CD4-positive, alpha-beta T cell (primary cell): ENCODE results near the gene TBC1D14. TPM values are rescaled to one million over a fixed set of nuclear protein-coding genes. Genes with fewer than 3 reads are reported as not detected.

ENCODE experiments used
- ATAC-seq: fragments of 200-7000 bp; cut with Tn5 transposase; one replicate; pipeline ENCODE4 v1.10.0; 2022; ENCODE audit warnings: mild to moderate bottlenecking; ENCODE audit not compliant: poor library complexity
- CTCF ChIA-PET: fragments of 350-600 bp; sonication (Branson Sonifier 250); formaldehyde crosslinking; loops from one replicate; lab custom pipeline; 2021; ENCODE audit warnings: antibody characterized with exemption, inconsistent platforms; lab: Charles Lee
- POLR2A ChIA-PET: fragments of 350-600 bp; sonication (Branson Sonifier 250); formaldehyde crosslinking; loops from one replicate; lab custom pipeline; 2021; ENCODE audit warnings: antibody characterized with exemption, inconsistent platforms; lab: Charles Lee
- DNase-seq, 14 experiments: peaks; one replicate each; pipeline ENCODE4 v3.0.0-alpha.2; 2013 to 2020; ENCODE audit warnings: mixed read lengths in 2 of 14
- H3K27ac ChIP-seq, 2 donors: one replicate each; pipeline versions ENCODE4 v1.5.1 to v1.7.0; 2013; ENCODE audit warnings: low read length in 2 of 2, low read depth in 1 of 2, mild to moderate bottlenecking in 1 of 2
- H3K27me3 ChIP-seq, 2 experiments: 1 replicate in 1 of 2; 2 replicates in 1 of 2; pipeline versions ENCODE4 v1.6.1 to v1.7.0; 2013; ENCODE audit warnings: low read length in 2 of 2, control low read depth in 1 of 2, mild to moderate bottlenecking in 1 of 2, moderate library complexity in 1 of 2; ENCODE audit not compliant: insufficient read depth in 2 of 2, control insufficient read depth in 1 of 2
- H3K36me3 ChIP-seq: one replicate; pipeline ENCODE4 v1.6.1; 2013; ENCODE audit warnings: low read length, control low read depth; ENCODE audit not compliant: insufficient read depth
- H3K4me1 ChIP-seq: one replicate; pipeline ENCODE4 v1.6.1; 2013; ENCODE audit warnings: low read length, control low read depth; ENCODE audit not compliant: insufficient read depth
- H3K4me3 ChIP-seq: one replicate; pipeline ENCODE4 v1.5.1; 2013; ENCODE audit warnings: mild to moderate bottlenecking, low read length, moderate library complexity
- H3K9me3 ChIP-seq, 2 experiments: 1 replicate in 1 of 2; 2 replicates in 1 of 2; pipeline versions ENCODE4 v1.6.1 to v1.7.0; 2013; ENCODE audit warnings: low read length in 2 of 2, mild to moderate bottlenecking in 2 of 2, control low read depth in 1 of 2, moderate library complexity in 1 of 2; ENCODE audit not compliant: control insufficient read depth in 1 of 2, insufficient read depth in 1 of 2
- H3K27ac Mint-ChIP-seq: one replicate; pipeline ENCODE4 v1.8.0; 2020; ENCODE audit warnings: mixed read lengths
- H3K27me3 Mint-ChIP-seq: one replicate; pipeline ENCODE4 v1.8.0; 2021; ENCODE audit warnings: mixed read lengths
- H3K36me3 Mint-ChIP-seq: one replicate; pipeline ENCODE4 v1.8.0; 2021; ENCODE audit warnings: low read depth, mixed read lengths
- H3K4me1 Mint-ChIP-seq: one replicate; pipeline ENCODE4 v1.8.0; 2021; ENCODE audit warnings: low read depth, mixed read lengths
- H3K4me3 Mint-ChIP-seq: one replicate; pipeline ENCODE4 v1.8.0; 2020; ENCODE audit warnings: mild to moderate bottlenecking, mixed read lengths
- H3K9me3 Mint-ChIP-seq: one replicate; pipeline ENCODE4 v1.8.0; 2020; ENCODE audit warnings: mixed read lengths
- CTCF ChIP-seq: fragments of 200-600 bp; IDR thresholded peaks from one replicate; pipeline ENCODE4 v1.8.0; 2022; ENCODE audit warnings: antibody characterized with exemption, mild to moderate bottlenecking
- intact Hi-C, 2 experiments: fragments of 100-400 bp; cut with DNase I in 1 of 2; cut with micrococcal nuclease in 1 of 2; formaldehyde crosslinking; loops; one replicate each; pipeline versions ENCODE4 v1.15.1 to v1.9.0; 2023 to 2025; cut with DNase I, micrococcal nuclease
- total RNA-seq, 174 experiments: library from RNA in 2 of 174; stranded (reverse) in 2 of 174; gene quantifications; one replicate each; pipeline ENCODE4 v1.2.3 and lab custom pipeline; 2021 to 2026

The TBC1D14 gene
- total RNA-seq, 2 experiments from 2014 or later = 31.2 to 34.1 TPM

GRCh38 chr4:6941796-6942195, 32.2 kb downstream of the TBC1D14 start:
- H3K4me1 Mint-ChIP-seq = peaks cover 75% of the 10 kb centered on the region
- DNase-seq = no peak
- peaks cover 7% of the 10 kb centered on the region for H3K36me3 ChIP-seq
- ATAC-seq = peak; percentile 2
- TF ChIP-seq CTCF = no peak
- POLR2A ChIA-PET = interaction anchor here (0.7 to 3.5 kb wide), 19 partner anchors 10 to 301 kb away, joined by 3 to 64 read pairs (median 6); partner anchors contain the start of genes BLOC1S4, GRPEL1, MRFAP1 and TADA2B
- H3K27me3 Mint-ChIP-seq = no peaks in the 10 kb centered on the region
- no peaks in the 10 kb centered on the region for H3K9me3 ChIP-seq
- no peaks in the 10 kb centered on the region for H3K9me3 Mint-ChIP-seq
- peak overlapping the region; percentile 29 for H3K4me3 ChIP-seq
- peak overlapping the region; percentile 95 for H3K27ac Mint-ChIP-seq
- intact Hi-C loops = loop anchor here (1.0 to 2.0 kb wide), 6 partner anchors 14 to 44 kb away; partner anchors contain the start of gene TBC1D14 (in 2 of the 2)
- H3K4me1 ChIP-seq = peaks cover 92% of the 10 kb centered on the region
- CTCF ChIA-PET = interaction anchor here (0.9 to 3.0 kb wide), 3 partner anchors 24 to 33 kb away, joined by 4 to 10 read pairs (median 8); partner anchors contain the start of gene TBC1D14
- H3K27me3 ChIP-seq = no peaks in the 10 kb centered on the region
- peaks cover 10% of the 10 kb centered on the region for H3K36me3 Mint-ChIP-seq
- H3K27ac ChIP-seq = peak overlapping the region; percentile 62 to 81
- peak overlapping the region; percentile 83 for H3K4me3 Mint-ChIP-seq

- Histone ChIP-seq H3K27me3 (no peaks in the 10 kb centered on the region), H3K27ac (peak overlapping the region; percentile 62 to 81), H3K9me3 (no peaks in the 10 kb centered on the region), H3K4me1 (peaks cover 86% of the 10 kb centered on the region), H3K4me3 (peak overlapping the region; percentile 40), H3K36me3 (peaks cover 7% of the 10 kb centered on the region)
- ChIA-PET CTCF (interaction anchor here (0.9 to 3.0 kb wide), 3 partner anchors 24 to 33 kb away, joined by 4 to 10 read pairs (median 8); partner anchors contain the start of gene TBC1D14), POLR2A (interaction anchor here (0.7 to 3.5 kb wide), 20 partner anchors 10 to 302 kb away, joined by 3 to 64 read pairs (median 6); partner anchors contain the start of genes BLOC1S4, GRPEL1, MRFAP1 and MRFAP1L1)
- intact Hi-C loops = loop anchor here (1.0 to 2.0 kb wide), 6 partner anchors 15 to 43 kb away; partner anchors contain the start of gene TBC1D14 (in 2 of the 2)
- no peaks in the 10 kb centered on the region for H3K9me3 Mint-ChIP-seq
- no peak for TF ChIP-seq CTCF
- ATAC-seq (peak; percentile 86), DNase-seq (peak in 13 of 14 experiments; percentile 17 to 79 (median 36))
- H3K36me3 Mint-ChIP-seq = peaks cover 8% of the 10 kb centered on the region
- peak overlapping the region; percentile 95 for H3K27ac Mint-ChIP-seq
- H3K27me3 Mint-ChIP-seq = no peaks in the 10 kb centered on the region
- peaks cover 73% of the 10 kb centered on the region for H3K4me1 Mint-ChIP-seq
- H3K4me3 Mint-ChIP-seq = peak overlapping the region; percentile 83
These were observed 32.7 kb downstream of the TBC1D14 start for GRCh38 chr4:6942238-6942800.

GRCh38 chr4:6943012-6943884, 33.6 kb downstream of the TBC1D14 start:
- peak in 2 of 14 experiments; percentile 6 to 18 for DNase-seq
- peak overlapping the region; percentile 40 for H3K4me3 ChIP-seq

More at GRCh38 chr4:6943012-6943884, 33.6 kb downstream of the TBC1D14 start:
- H3K36me3 Mint-ChIP-seq = peaks cover 6% of the 10 kb centered on the region
- H3K36me3 ChIP-seq = peaks cover 7% of the 10 kb centered on the region
- no peaks in the 10 kb centered on the region for H3K9me3 ChIP-seq
- peak overlapping the region; percentile 62 to 81 for H3K27ac ChIP-seq
- H3K4me1 Mint-ChIP-seq = peaks cover 76% of the 10 kb centered on the region
- TF ChIP-seq CTCF = no peak
- ChIA-PET POLR2A (interaction anchor here (1.2 to 3.5 kb wide), 16 partner anchors 9 to 303 kb away, joined by 3 to 64 read pairs (median 9); partner anchors contain the start of genes BLOC1S4, GRPEL1, MRFAP1 and MRFAP1L1), CTCF (interaction anchor here (0.6 to 3.0 kb wide), 4 partner anchors 25 to 279 kb away, joined by 4 to 10 read pairs (median 6); partner anchors contain the start of gene TBC1D14)
- peaks cover 81% of the 10 kb centered on the region for H3K4me1 ChIP-seq
- intact Hi-C loops = loop anchor here (2.0 kb wide), 2 partner anchors 34 to 42 kb away; partner anchors contain the start of gene TBC1D14 (in 2 of the 2)
- no peaks in the 10 kb centered on the region for H3K27me3 ChIP-seq
- no peak for ATAC-seq
- no peaks in the 10 kb centered on the region for H3K27me3 Mint-ChIP-seq
- H3K9me3 Mint-ChIP-seq = no peaks in the 10 kb centered on the region
- peak overlapping the region; percentile 83 for H3K4me3 Mint-ChIP-seq
- peak overlapping the region; percentile 95 for H3K27ac Mint-ChIP-seq
